ENCODE measurements around the gene INSYN1. TPM values are rescaled to one million over a fixed set of nuclear protein-coding genes. Genes with fewer than 3 reads are reported as not detected.

Gene INSYN1
- total and polyA plus RNA-seq, 2 experiments from 2014 or later, result 9.2 to 9.6 TPM

DNA sequence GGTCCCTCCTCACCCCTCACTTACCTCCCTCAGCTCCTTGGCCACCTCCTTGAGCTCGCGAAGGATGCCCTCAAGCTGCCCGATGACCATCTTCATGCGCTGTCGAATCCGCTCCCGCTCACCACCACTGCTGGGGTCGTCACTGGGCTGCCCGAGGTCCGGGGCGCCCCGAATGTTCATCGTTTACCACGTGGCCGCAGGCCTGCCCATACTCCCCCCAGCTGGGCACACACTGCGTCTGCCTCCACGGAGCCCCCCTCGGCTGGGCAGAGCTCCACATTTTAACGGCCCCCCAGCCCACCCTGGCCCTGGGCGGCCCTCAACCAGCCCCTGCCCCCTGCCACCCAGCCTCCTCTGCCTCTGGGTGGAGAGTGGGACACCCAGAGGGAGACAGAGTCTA is 2.2 kb downstream of the INSYN1 start:
- Histone ChIP-seq H3K9me3 (ENCODE audit: low read depth) (no peaks in the 10 kb centered on the region), H3K4me3 (no peak overlapping the region), H3K27ac (no peak overlapping the region), H3K36me3 (no peaks in the 10 kb centered on the region), H3K4me1 (ENCODE audit: low read depth) (no peaks in the 10 kb centered on the region), H3K27me3 (peaks cover 20% of the 10 kb centered on the region)
- no peak for TF ChIP-seq CTCF (IDR thresholded peaks at IDR 0.05; ENCODE audit: low read depth, low read length)
- no peak for DNase-seq (ENCODE audit: low read depth in 1 of 2, low spot score in 1 of 2)

DNA sequence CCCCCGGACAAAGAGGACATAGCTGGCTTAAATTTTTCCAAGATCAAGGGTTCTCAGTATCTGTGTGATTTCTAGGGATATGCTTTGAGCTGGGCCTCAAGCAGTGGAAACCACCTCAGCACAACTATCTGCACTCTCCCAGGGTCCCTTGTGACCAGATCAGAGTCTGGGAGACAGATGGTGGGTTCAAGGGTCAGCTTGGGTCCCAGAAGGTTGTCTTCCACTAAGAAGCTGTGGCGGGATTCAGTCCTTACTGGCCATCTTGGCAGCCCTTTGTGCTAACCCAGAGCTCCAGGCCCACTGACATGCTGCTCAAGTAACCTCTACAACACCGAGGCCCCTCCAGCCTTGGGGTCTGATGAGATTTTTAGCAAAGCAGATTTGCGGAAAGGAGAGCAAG is 2.7 kb downstream of the INSYN1 start:
- Histone ChIP-seq H3K4me1 (ENCODE audit: low read depth) (no peaks in the 10 kb centered on the region), H3K4me3 (no peak overlapping the region), H3K27ac (no peak overlapping the region), H3K27me3 (peaks cover 20% of the 10 kb centered on the region), H3K36me3 (no peaks in the 10 kb centered on the region), H3K9me3 (ENCODE audit: low read depth) (no peaks in the 10 kb centered on the region)
- TF ChIP-seq CTCF (IDR thresholded peaks at IDR 0.05; ENCODE audit: low read depth, low read length), result no peak
- no peak for DNase-seq (ENCODE audit: low read depth in 1 of 2, low spot score in 1 of 2)

GRCh38 chr15:73749971-73750370 is 3.2 kb downstream of the INSYN1 start:
- H3K27me3 ChIP-seq, result peaks cover 20% of the 10 kb centered on the region
- no peak overlapping the region for H3K27ac ChIP-seq
- H3K4me1 ChIP-seq (ENCODE audit: low read depth), result no peaks in the 10 kb centered on the region

DNA sequence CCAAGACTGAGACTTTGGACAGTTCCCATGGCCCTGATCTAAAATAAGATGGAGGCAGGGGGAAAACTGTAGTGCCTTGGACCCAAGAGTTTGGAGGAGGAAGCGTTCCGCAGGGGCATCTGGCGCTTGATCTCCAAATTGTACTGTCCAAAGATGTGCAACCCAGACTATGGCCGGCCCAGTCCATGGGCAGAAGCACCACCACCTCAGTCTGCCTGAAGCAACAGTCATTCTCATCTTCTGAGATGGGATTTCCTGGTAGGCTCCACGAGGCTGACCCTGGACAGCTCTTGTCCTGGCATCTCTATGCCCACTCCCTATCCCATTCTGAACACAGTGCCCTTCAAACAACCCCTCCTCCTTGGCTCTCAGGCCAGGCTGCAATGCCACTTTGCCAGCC is 3.6 kb downstream of the INSYN1 start:
- no peaks in the 10 kb centered on the region for H3K4me1 ChIP-seq (ENCODE audit: low read depth)

More at GRCh38 chr15:73749971-73750370, 3.2 kb downstream of the INSYN1 start:
- Histone ChIP-seq H3K9me3 (ENCODE audit: low read depth) (no peaks in the 10 kb centered on the region), H3K36me3 (no peaks in the 10 kb centered on the region), H3K4me3 (no peak overlapping the region)
- no peak for DNase-seq (ENCODE audit: low read depth in 1 of 2, low spot score in 1 of 2)
- TF ChIP-seq CTCF (IDR thresholded peaks at IDR 0.05; ENCODE audit: low read depth, low read length), result no peak

GRCh38 chr15:73748730-73749129 is 4.4 kb downstream of the INSYN1 start:
- H3K36me3 ChIP-seq, result no peaks in the 10 kb centered on the region
- H3K4me1 ChIP-seq (ENCODE audit: low read depth), result no peaks in the 10 kb centered on the region
- no peak overlapping the region for H3K27ac ChIP-seq
- H3K4me3 ChIP-seq, result no peak overlapping the region
- no peak for DNase-seq (ENCODE audit: low read depth in 1 of 2, low spot score in 1 of 2)
- H3K9me3 ChIP-seq (ENCODE audit: low read depth), result no peaks in the 10 kb centered on the region
- peaks cover 20% of the 10 kb centered on the region for H3K27me3 ChIP-seq
- no peak for TF ChIP-seq CTCF (IDR thresholded peaks at IDR 0.05; ENCODE audit: low read depth, low read length)

More for the DNA sequence above, 3.6 kb downstream of the INSYN1 start:
- no peaks in the 10 kb centered on the region for H3K9me3 ChIP-seq (ENCODE audit: low read depth)
- no peak overlapping the region for H3K4me3 ChIP-seq
- no peaks in the 10 kb centered on the region for H3K36me3 ChIP-seq
- H3K27ac ChIP-seq, result no peak overlapping the region
- H3K27me3 ChIP-seq, result peaks cover 20% of the 10 kb centered on the region
- TF ChIP-seq CTCF (IDR thresholded peaks at IDR 0.05; ENCODE audit: low read depth, low read length), result no peak
- DNase-seq (ENCODE audit: low read depth in 1 of 2, low spot score in 1 of 2), result no peak

Data from cardiac muscle cell (in vitro differentiated cells and primary cell).